Gastrocnemius medialis (tissue), 4 donors: ENCODE data around the gene PKHD1.

Experiments used
- CTCF ChIP-seq, 5 experiments: fragments of 450-650 bp in 3 of 5; fragments of 200-600 bp in 2 of 5; sonication (generic) in 2 of 5; IDR thresholded peaks in 4 of 5; conservative IDR thresholded peaks in 1 of 5; 1 replicate in 4 of 5; 2 replicates in 1 of 5; pipeline ENCODE4 v1.5.1; 2016 to 2019; ENCODE audit warnings: antibody characterized with exemption in 5 of 5, mild to moderate bottlenecking in 3 of 5, moderate library complexity in 3 of 5
- POLR2A ChIP-seq, 2 donors: fragments of 450-650 bp; IDR thresholded peaks; one replicate each; pipeline ENCODE4 v1.6.1; 2017; ENCODE audit warnings: antibody characterized with exemption in 2 of 2, mild to moderate bottlenecking in 2 of 2, moderate library complexity in 2 of 2

GRCh38 chr6:51908243-51908642 is 179.2 kb downstream of the PKHD1 start:
- TF ChIP-seq POLR2A (IDR thresholded peaks at IDR 0.05), result no peak
- no peak for TF ChIP-seq CTCF (IDR thresholded peaks at IDR 0.05 in 4 of 5, conservative IDR thresholded peaks at IDR 0.05 in 1 of 5)
